ENCODE measurements around the gene SGSM2.

DNA sequence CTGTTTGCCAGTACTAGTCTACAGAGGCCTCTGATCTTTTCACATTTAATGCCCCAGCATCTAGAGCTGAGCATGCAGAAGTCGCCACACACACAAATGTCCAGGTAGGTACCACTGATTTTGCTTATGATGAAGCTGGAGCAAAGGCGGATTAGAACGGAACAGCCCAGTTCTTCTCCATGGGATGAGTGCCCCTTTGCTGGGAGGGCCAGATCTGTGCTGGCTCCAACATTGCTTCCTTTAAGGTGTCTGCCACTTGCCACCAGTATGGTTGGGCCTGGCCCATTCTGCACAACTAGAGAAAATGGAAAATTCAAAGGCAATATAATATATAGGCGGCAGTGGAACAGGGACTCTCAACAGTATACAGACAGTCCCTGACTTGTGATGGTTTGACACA lies 65.7 kb downstream of the SGSM2 start:
- TF ChIP-seq SIN3A (conservative IDR thresholded peaks at IDR 0.05 in 1 of 2, IDR thresholded peaks at IDR 0.05 in 1 of 2; ENCODE audit: low read depth in 1 of 2, low read length in 2 of 2) (no peak), RAD21 (IDR thresholded peaks at IDR 0.05 in 1 of 2, conservative IDR thresholded peaks at IDR 0.05 in 1 of 2; ENCODE audit: low read depth in 2 of 2, low read length in 2 of 2) (no peak), BACH1 (IDR thresholded peaks at IDR 0.05; ENCODE audit: low read length) (no peak), POLR2A (IDR thresholded peaks at IDR 0.05; ENCODE audit: control extremely low read depth in 1 of 2, low read depth in 2 of 2, low read length in 2 of 2) (no peak)
- TF ChIP-seq, protein P1, sequence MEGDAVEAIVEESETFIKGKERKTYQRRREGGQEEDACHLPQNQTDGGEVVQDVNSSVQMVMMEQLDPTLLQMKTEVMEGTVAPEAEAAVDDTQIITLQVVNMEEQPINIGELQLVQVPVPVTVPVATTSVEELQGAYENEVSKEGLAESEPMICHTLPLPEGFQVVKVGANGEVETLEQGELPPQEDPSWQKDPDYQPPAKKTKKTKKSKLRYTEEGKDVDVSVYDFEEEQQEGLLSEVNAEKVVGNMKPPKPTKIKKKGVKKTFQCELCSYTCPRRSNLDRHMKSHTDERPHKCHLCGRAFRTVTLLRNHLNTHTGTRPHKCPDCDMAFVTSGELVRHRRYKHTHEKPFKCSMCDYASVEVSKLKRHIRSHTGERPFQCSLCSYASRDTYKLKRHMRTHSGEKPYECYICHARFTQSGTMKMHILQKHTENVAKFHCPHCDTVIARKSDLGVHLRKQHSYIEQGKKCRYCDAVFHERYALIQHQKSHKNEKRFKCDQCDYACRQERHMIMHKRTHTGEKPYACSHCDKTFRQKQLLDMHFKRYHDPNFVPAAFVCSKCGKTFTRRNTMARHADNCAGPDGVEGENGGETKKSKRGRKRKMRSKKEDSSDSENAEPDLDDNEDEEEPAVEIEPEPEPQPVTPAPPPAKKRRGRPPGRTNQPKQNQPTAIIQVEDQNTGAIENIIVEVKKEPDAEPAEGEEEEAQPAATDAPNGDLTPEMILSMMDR (IDR thresholded peaks at IDR 0.05; ENCODE audit: control extremely low read depth in 1 of 3, insufficient read depth in 1 of 3, low read depth in 1 of 3, low read length in 3 of 3) = no peak

All from H1 (cell line).